Measurements from ENCODE around the gene SOX12. TPM values are rescaled to one million over a fixed set of nuclear protein-coding genes. Genes with fewer than 3 reads are reported as not detected.
A peak's percentile ranks its signal among the peaks of the same experiment; 100 is the strongest.

Gene SOX12
- 1 to 10 TPM; 4.4 to 4.7 TPM for total RNA-seq

DNA sequence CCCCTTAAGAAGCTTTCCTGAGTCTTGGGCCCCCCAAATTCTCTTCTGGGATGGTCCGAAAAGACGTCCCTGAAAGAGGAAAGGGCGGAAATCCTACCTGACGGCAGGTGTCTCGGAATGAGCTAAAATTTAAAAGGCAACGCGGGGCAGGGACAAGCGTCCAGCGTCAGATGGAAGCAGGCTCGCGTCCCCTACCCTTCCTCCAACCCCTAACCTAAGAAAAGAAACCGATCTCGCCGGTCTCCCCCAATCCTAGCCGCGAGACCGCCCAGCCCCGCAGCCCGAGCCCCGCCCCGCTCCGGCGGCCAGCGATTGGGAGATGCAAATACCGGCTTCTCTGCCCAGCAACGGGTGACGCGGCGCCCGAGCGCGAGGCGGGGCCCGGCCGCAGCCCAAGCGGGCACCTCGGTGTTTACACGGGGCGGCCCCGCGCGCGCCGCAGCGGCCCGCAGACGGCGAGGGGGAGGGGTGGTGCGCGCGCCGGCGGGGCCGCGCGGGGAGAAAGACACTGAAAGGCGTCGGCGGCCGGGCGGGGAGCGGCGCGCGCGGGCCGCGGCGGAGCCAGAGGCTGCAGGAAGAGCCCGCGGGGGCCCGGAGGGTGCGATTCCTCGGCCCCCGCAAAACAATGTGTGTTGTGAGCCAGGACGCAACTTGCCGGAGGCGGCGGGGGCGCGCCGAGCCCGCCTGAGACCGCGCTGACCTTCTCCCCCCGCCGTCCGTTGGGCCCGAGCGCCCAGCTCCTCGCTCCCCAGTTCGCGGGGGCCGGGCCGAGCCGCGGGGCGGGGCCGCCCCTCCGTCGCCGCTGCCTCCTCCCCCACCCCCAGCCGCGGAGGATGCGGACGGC is at the start of gene SOX12:
SOX12 (plus strand) TSS at position 508 of the 844 bp plus-strand sequence. CDS start 373 bp downstream, outside the sequence.
- intact Hi-C loops (cut with micrococcal nuclease), result loop anchor here (1.0 kb wide), 2 partner anchors 15 to 219 kb away; no protein-coding TSS in a partner anchor
- CTCF ChIA-PET, result interaction anchor here (1.0 to 2.0 kb wide), 3 partner anchors 22 to 27 kb away, joined by 3 to 8 read pairs (median 3); no protein-coding TSS in a partner anchor
- Mint-ChIP-seq H3K4me1 (ENCODE audit: low read depth) (peaks cover 15% of the 10 kb centered on the region), H3K27me3 (no peaks in the 10 kb centered on the region), H3K36me3 (no peaks in the 10 kb centered on the region), H3K4me3 (peak within 1 kb of the TSS; percentile 82), H3K27ac (peak within 1 kb of the TSS; percentile 78), H3K9me3 (no peaks in the 10 kb centered on the region)
- peak; percentile 97 for DNase-seq
- POLR2A ChIA-PET, result interaction anchor here (0.6 to 3.1 kb wide), 4 partner anchors 17 to 212 kb away, joined by 3 to 17 read pairs (median 4); partner anchors contain the start of gene ZCCHC3

- peaks cover 4% of the 10 kb centered on the region for H3K36me3 Mint-ChIP-seq
- no peak for DNase-seq
- POLR2A ChIA-PET, result no interaction called here
- intact Hi-C loops (cut with micrococcal nuclease), result no loop called here
- H3K4me1 Mint-ChIP-seq (ENCODE audit: low read depth), result no peaks in the 10 kb centered on the region
- no peaks in the 10 kb centered on the region for H3K9me3 Mint-ChIP-seq
- no peak overlapping the region for H3K27ac Mint-ChIP-seq
- CTCF ChIA-PET, result no interaction called here
- no peak overlapping the region for H3K4me3 Mint-ChIP-seq
- H3K27me3 Mint-ChIP-seq, result no peaks in the 10 kb centered on the region
Measured at GRCh38 chr20:275791-276190, 49.6 kb upstream of the SOX12 start.

- intact Hi-C loops (cut with micrococcal nuclease), result no loop called here
- no peaks in the 10 kb centered on the region for H3K9me3 Mint-ChIP-seq
- peak; percentile 6 for DNase-seq
- H3K4me3 Mint-ChIP-seq, result no peak overlapping the region
- ChIA-PET CTCF (interaction anchor here (0.6 to 1.0 kb wide), 2 partner anchors 10 to 53 kb away, joined by 3 to 4 read pairs; no protein-coding TSS in a partner anchor), POLR2A (no interaction called here)
- H3K36me3 Mint-ChIP-seq, result peaks cover 4% of the 10 kb centered on the region
- no peaks in the 10 kb centered on the region for H3K27me3 Mint-ChIP-seq
- H3K4me1 Mint-ChIP-seq (ENCODE audit: low read depth), result no peaks in the 10 kb centered on the region
- no peak overlapping the region for H3K27ac Mint-ChIP-seq
Measured at GRCh38 chr20:276620-277495, 48.5 kb upstream of the SOX12 start.

- ChIA-PET CTCF (interaction anchor here (1.0 kb wide), 1 partner anchor 11 kb away, joined by 4 read pairs; no protein-coding TSS in a partner anchor), POLR2A (no interaction called here)
- DNase-seq, result peak; percentile 4
- Mint-ChIP-seq H3K9me3 (no peaks in the 10 kb centered on the region), H3K36me3 (peaks cover 4% of the 10 kb centered on the region), H3K27ac (no peak overlapping the region), H3K4me3 (no peak overlapping the region), H3K27me3 (no peaks in the 10 kb centered on the region), H3K4me1 (ENCODE audit: low read depth) (no peaks in the 10 kb centered on the region)
- intact Hi-C loops (cut with micrococcal nuclease), result no loop called here
Measured at GRCh38 chr20:277496-277781, 47.9 kb upstream of the SOX12 start.

DNA sequence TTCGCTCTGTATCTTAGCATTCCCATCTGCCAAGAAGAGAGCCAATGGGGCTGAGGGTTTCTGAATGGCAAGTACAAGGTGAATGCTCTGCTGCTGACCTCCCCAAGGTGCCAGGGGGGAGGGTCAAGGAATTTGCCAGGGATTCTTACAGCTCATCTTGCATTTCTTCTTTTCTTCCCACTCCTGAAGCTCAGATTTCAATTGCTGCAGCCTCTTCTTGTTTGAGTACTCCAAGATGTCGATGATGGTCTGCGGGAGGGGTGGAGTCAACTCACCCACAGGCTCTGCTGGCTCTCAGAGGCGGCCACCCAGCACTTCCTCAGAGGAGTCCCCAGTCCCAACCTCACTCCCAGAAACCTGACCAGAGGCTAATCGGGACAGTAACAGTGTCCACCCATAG is 47.2 kb upstream of the SOX12 start:
- intact Hi-C loops (cut with micrococcal nuclease), result no loop called here
- CTCF ChIA-PET, result interaction anchor here (0.8 to 0.9 kb wide), 2 partner anchors 12 to 51 kb away, joined by 3 to 5 read pairs; partner anchors contain the start of gene DEFB129
- H3K36me3 Mint-ChIP-seq, result peaks cover 4% of the 10 kb centered on the region

DNA sequence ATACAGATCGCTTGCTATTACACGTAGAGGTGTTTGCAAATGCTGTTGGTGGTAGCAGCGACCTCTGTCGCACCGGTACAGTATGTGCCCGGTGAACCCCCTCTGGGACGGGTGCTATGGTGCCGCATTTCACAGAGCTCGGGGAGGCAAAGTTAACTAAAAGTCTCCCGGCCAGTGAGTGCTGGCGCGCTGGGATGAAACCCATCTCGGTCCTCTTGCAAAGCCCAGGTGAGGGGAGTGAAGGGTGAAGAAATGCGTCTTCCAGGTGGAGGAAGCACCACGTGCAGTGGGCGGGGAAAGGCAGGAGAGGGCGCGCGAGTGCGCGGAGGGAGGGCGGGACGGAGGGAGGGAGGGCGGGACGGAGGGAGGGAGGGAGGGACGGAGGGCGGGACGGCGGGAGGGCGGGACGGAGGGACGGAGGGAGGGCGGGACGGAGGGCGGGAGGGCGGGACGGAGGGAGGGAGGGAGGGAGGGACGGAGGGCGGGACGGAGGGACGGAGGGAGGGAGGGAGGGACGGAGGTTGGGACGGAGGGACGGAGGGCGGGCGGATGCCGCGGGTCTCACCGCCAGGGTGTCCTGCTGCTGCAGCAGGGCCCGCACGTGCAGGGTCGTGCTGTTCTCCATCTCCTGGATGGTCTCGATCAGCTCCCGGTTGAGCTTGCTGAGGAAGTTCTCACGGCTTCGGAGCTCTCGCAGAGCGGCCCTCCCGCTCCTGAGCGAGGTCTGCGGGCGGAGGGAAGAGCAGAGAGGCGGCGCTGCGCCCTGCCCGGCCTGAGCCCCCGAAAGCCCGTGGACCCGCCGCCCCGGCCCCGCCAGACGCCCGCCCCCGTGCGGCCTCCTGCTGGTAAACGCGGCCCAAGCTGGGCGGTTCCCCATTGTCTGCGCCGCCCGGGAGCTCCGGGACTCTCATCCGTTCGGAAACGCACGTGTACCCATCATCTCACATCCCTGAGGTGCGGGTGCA is 46.5 kb upstream of the SOX12 start:
- ChIA-PET POLR2A (no interaction called here), CTCF (interaction anchor here (0.8 to 1.0 kb wide), 4 partner anchors 12 to 71 kb away, joined by 3 to 5 read pairs (median 3); partner anchors contain the start of gene DEFB129)
- intact Hi-C loops (cut with micrococcal nuclease), result no loop called here
- Mint-ChIP-seq H3K27me3 (no peaks in the 10 kb centered on the region), H3K27ac (no peak overlapping the region), H3K36me3 (peaks cover 4% of the 10 kb centered on the region), H3K4me3 (no peak overlapping the region), H3K4me1 (ENCODE audit: low read depth) (no peaks in the 10 kb centered on the region), H3K9me3 (no peaks in the 10 kb centered on the region)
- DNase-seq, result peak; percentile 6

More for the DNA sequence above, 47.2 kb upstream of the SOX12 start:
- H3K9me3 Mint-ChIP-seq, result no peaks in the 10 kb centered on the region
- no peaks in the 10 kb centered on the region for H3K27me3 Mint-ChIP-seq
- no peak for DNase-seq
- POLR2A ChIA-PET, result no interaction called here
- H3K4me3 Mint-ChIP-seq, result no peak overlapping the region
- H3K4me1 Mint-ChIP-seq (ENCODE audit: low read depth), result no peaks in the 10 kb centered on the region
- no peak overlapping the region for H3K27ac Mint-ChIP-seq

GRCh38 chr20:284172-284571 is 41.2 kb upstream of the SOX12 start:
- no peaks in the 10 kb centered on the region for H3K36me3 Mint-ChIP-seq

GRCh38 chr20:286508-286907 is 38.8 kb upstream of the SOX12 start:
- ChIA-PET CTCF (no interaction called here), POLR2A (no interaction called here)
- Mint-ChIP-seq H3K9me3 (no peaks in the 10 kb centered on the region), H3K27ac (no peak overlapping the region), H3K36me3 (no peaks in the 10 kb centered on the region), H3K4me1 (ENCODE audit: low read depth) (peaks cover 5% of the 10 kb centered on the region), H3K27me3 (no peaks in the 10 kb centered on the region), H3K4me3 (no peak overlapping the region)
- DNase-seq, result no peak
- intact Hi-C loops (cut with micrococcal nuclease), result no loop called here

More at GRCh38 chr20:284172-284571, 41.2 kb upstream of the SOX12 start:
- no peaks in the 10 kb centered on the region for H3K4me1 Mint-ChIP-seq (ENCODE audit: low read depth)
- no peaks in the 10 kb centered on the region for H3K27me3 Mint-ChIP-seq
- H3K4me3 Mint-ChIP-seq, result no peak overlapping the region
- DNase-seq, result no peak
- H3K27ac Mint-ChIP-seq, result no peak overlapping the region
- no peaks in the 10 kb centered on the region for H3K9me3 Mint-ChIP-seq
- POLR2A ChIA-PET, result no interaction called here
- intact Hi-C loops (cut with micrococcal nuclease), result no loop called here
- CTCF ChIA-PET, result no interaction called here

GRCh38 chr20:288956-289692 is 36.2 kb upstream of the SOX12 start:
- H3K27ac Mint-ChIP-seq, result no peak overlapping the region
- ChIA-PET POLR2A (no interaction called here), CTCF (interaction anchor here (1.2 to 1.5 kb wide), 2 partner anchors 21 to 41 kb away, joined by 4 to 5 read pairs; no protein-coding TSS in a partner anchor)
- intact Hi-C loops (cut with micrococcal nuclease), result no loop called here
- H3K4me3 Mint-ChIP-seq, result no peak overlapping the region
- no peaks in the 10 kb centered on the region for H3K9me3 Mint-ChIP-seq
- H3K36me3 Mint-ChIP-seq, result no peaks in the 10 kb centered on the region
- peaks cover 5% of the 10 kb centered on the region for H3K4me1 Mint-ChIP-seq (ENCODE audit: low read depth)
- no peak for DNase-seq
- no peaks in the 10 kb centered on the region for H3K27me3 Mint-ChIP-seq

- peaks cover 5% of the 10 kb centered on the region for H3K4me1 Mint-ChIP-seq (ENCODE audit: low read depth)
- no peaks in the 10 kb centered on the region for H3K36me3 Mint-ChIP-seq
- no peak for DNase-seq
- no peaks in the 10 kb centered on the region for H3K27me3 Mint-ChIP-seq
- POLR2A ChIA-PET, result no interaction called here
- intact Hi-C loops (cut with micrococcal nuclease), result no loop called here
- H3K4me3 Mint-ChIP-seq, result no peak overlapping the region
- CTCF ChIA-PET, result no interaction called here
- H3K27ac Mint-ChIP-seq, result peak overlapping the region; percentile 49
- no peaks in the 10 kb centered on the region for H3K9me3 Mint-ChIP-seq
Measured at GRCh38 chr20:289693-290083, 35.7 kb upstream of the SOX12 start.

Measured in activated CD4-positive, alpha-beta memory T cell treated with anti-CD3 and anti-CD28 coated beads for 36 hours (primary cell).